Measurements from ENCODE around the gene MCM10.

DNA sequence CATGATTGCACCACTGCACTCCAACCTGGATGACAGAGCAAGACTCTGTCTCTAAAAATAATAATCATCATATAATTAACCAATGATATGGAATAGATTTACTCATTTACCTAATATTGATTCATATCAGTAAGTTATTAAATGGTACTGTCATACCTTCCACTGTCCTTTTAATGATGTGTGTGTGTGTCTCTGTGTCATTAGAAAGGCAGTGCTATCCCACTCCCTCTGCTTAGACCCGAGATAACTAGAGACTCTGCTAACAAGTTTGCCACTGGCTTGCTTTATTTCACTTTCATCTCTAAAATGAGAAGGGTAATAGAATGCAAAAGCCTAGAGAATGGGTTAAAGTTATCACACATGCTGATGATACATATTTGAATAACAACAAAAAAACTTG lies 21.1 kb downstream of the MCM10 start:
- TF ChIP-seq, protein P1, sequence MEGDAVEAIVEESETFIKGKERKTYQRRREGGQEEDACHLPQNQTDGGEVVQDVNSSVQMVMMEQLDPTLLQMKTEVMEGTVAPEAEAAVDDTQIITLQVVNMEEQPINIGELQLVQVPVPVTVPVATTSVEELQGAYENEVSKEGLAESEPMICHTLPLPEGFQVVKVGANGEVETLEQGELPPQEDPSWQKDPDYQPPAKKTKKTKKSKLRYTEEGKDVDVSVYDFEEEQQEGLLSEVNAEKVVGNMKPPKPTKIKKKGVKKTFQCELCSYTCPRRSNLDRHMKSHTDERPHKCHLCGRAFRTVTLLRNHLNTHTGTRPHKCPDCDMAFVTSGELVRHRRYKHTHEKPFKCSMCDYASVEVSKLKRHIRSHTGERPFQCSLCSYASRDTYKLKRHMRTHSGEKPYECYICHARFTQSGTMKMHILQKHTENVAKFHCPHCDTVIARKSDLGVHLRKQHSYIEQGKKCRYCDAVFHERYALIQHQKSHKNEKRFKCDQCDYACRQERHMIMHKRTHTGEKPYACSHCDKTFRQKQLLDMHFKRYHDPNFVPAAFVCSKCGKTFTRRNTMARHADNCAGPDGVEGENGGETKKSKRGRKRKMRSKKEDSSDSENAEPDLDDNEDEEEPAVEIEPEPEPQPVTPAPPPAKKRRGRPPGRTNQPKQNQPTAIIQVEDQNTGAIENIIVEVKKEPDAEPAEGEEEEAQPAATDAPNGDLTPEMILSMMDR (IDR thresholded peaks at IDR 0.05 in 2 of 3, conservative IDR thresholded peaks at IDR 0.05 in 1 of 3; ENCODE audit: borderline replicate concordance in 1 of 3, insufficient read depth in 1 of 3, low read depth in 2 of 3, low read length in 2 of 3), result no peak
- TF ChIP-seq ZFX (IDR thresholded peaks at IDR 0.05) (no peak), EZH2phosphoT487 (IDR thresholded peaks at IDR 0.05; ENCODE audit: borderline replicate concordance) (no peak), CEBPB (IDR thresholded peaks at IDR 0.05; ENCODE audit: low read depth) (no peak), POLR2AphosphoS5 (IDR thresholded peaks at IDR 0.05; ENCODE audit: low read depth, low read length) (no peak), POLR2A (IDR thresholded peaks at IDR 0.05; ENCODE audit: borderline replicate concordance, extremely low read depth, insufficient read depth, insufficient read length) (no peak), JUND (IDR thresholded peaks at IDR 0.05) (no peak), EZH2 (IDR thresholded peaks at IDR 0.05) (no peak), SIN3A (IDR thresholded peaks at IDR 0.05; ENCODE audit: low read depth) (no peak)
- TF ChIP-seq, protein P2, sequence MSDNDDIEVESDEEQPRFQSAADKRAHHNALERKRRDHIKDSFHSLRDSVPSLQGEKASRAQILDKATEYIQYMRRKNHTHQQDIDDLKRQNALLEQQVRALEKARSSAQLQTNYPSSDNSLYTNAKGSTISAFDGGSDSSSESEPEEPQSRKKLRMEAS (IDR thresholded peaks at IDR 0.05), result no peak
- TF ChIP-seq, protein P3, sequence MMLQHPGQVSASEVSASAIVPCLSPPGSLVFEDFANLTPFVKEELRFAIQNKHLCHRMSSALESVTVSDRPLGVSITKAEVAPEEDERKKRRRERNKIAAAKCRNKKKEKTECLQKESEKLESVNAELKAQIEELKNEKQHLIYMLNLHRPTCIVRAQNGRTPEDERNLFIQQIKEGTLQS (IDR thresholded peaks at IDR 0.05), result no peak

All from HCT116 (cell line).